Prostate gland (tissue), 2 donors: Measurements from ENCODE around the gene NNT. TPM values are rescaled to one million over a fixed set of nuclear protein-coding genes. Genes with fewer than 3 reads are reported as not detected.

Source experiments
- DNase-seq: peaks from one replicate; pipeline ENCODE4 v3.0.0-alpha.2; 2019; ENCODE audit warnings: low spot score
- H3K27ac ChIP-seq, 2 donors: fragments of 200-600 bp; sonication (generic); 2 replicates each; pipeline ENCODE4 v1.5.1; 2017 to 2019
- H3K27me3 ChIP-seq: fragments of 200-600 bp; sonication (generic); replicated peaks from 2 replicates; pipeline ENCODE4 v1.5.1; 2019; ENCODE audit not compliant: insufficient read depth
- H3K36me3 ChIP-seq, 2 donors: fragments of 200-600 bp; sonication (generic); 1 replicate in 1 of 2; 2 replicates in 1 of 2; pipeline versions ENCODE4 v1.5.1 to v1.8.1; 2017 to 2019
- H3K4me1 ChIP-seq: fragments of 200-600 bp; sonication (generic); replicated peaks from 2 replicates; pipeline ENCODE4 v1.5.1; 2019
- H3K4me3 ChIP-seq, 2 donors: fragments of 200-600 bp; sonication (generic); 2 replicates each; pipeline ENCODE4 v1.5.1; 2017 to 2019
- H3K9me3 ChIP-seq: fragments of 200-600 bp; sonication (generic); 2 replicates; pipeline ENCODE4 v1.5.1; 2017
- POLR2A ChIP-seq: fragments of 450-650 bp; IDR thresholded peaks from one replicate; pipeline ENCODE4 v1.6.1; 2016; ENCODE audit warnings: antibody characterized with exemption, mild to moderate bottlenecking
- POLR2AphosphoS5 ChIP-seq: sonication (generic); formaldehyde crosslinking; IDR thresholded peaks from one replicate; pipeline ENCODE4 v1.6.1; 2017; ENCODE audit warnings: antibody characterized with exemption
- WGBS: methylation state at CpG from one replicate; pipeline ENCODE4 v1.1.5; 2018; 5-methylcytosine and 5-hydroxymethylcytosine counted together
- intact Hi-C: fragments of 100-400 bp; cut with DNase I; formaldehyde crosslinking; loops from one replicate; pipeline ENCODE4 v1.14.2; 2022
- total RNA-seq, 2 donors: library from RNA; depleted of rRNA; stranded (reverse); fragments of >200 nt; gene quantifications; one replicate each; pipeline ENCODE4 v1.1.0, GENCODE V29; 2016
- TF ChIP-seq, protein P1 (sequence below), 4 experiments: fragments of 200-600 bp in 2 of 4; fragments of 450-650 bp in 2 of 4; sonication (generic) in 2 of 4; IDR thresholded peaks; 1 replicate in 3 of 4; 2 replicates in 1 of 4; pipeline ENCODE4 v1.5.1; 2016 to 2019; ENCODE audit warnings: antibody characterized with exemption in 4 of 4, mild to moderate bottlenecking in 2 of 4, moderate library complexity in 2 of 4

The NNT gene
- total RNA-seq, 2 donors from 2014 or later, result 30.6 to 31.4 TPM

DNA sequence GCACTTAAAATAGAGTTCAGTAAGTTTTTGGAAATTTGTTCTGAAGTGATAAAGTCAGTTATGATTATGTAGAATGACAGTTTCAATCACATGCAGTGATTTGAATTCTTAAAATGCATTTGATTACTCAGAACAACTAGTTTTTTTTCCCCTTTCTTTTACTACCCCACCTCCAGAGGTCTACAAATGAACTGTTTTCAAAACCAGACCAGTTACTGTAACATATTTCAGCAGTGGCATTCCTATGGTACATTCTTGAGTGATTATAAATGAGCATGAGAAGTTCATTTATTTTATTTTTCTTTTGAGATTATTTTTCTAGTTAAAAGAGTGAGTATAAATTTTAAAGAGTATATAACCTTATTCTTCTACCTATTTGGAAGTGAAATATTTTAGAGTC is 71.6 kb downstream of the NNT start:
- intact Hi-C loops, result no loop called here
- Histone ChIP-seq H3K4me3 (no peak overlapping the region), H3K27me3 (no peaks in the 10 kb centered on the region), H3K9me3 (no peaks in the 10 kb centered on the region), H3K27ac (no peak overlapping the region), H3K4me1 (no peaks in the 10 kb centered on the region), H3K36me3 (no peaks in the 10 kb centered on the region)
- DNase-seq, result no peak
- no peak for TF ChIP-seq POLR2A
- no peak for TF ChIP-seq POLR2AphosphoS5
- TF ChIP-seq, protein P1, sequence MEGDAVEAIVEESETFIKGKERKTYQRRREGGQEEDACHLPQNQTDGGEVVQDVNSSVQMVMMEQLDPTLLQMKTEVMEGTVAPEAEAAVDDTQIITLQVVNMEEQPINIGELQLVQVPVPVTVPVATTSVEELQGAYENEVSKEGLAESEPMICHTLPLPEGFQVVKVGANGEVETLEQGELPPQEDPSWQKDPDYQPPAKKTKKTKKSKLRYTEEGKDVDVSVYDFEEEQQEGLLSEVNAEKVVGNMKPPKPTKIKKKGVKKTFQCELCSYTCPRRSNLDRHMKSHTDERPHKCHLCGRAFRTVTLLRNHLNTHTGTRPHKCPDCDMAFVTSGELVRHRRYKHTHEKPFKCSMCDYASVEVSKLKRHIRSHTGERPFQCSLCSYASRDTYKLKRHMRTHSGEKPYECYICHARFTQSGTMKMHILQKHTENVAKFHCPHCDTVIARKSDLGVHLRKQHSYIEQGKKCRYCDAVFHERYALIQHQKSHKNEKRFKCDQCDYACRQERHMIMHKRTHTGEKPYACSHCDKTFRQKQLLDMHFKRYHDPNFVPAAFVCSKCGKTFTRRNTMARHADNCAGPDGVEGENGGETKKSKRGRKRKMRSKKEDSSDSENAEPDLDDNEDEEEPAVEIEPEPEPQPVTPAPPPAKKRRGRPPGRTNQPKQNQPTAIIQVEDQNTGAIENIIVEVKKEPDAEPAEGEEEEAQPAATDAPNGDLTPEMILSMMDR (IDR thresholded peaks at IDR 0.05), result no peak

DNA sequence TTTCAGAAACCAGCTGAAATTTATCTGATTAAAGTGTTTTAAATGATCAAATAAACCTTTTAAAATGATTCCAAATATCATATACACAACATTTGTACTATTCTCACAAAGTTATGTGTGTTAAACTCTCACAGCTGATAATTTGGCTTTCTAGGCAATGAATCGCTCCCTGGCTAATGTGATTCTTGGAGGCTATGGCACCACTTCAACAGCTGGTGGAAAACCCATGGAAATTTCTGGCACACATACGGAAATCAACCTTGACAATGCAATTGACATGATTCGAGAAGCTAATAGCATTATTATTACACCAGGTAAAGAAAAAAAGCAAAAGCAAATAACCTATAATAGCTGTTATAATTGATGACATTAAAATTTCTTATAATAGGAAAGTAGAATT is 72.4 kb downstream of the NNT start:
- H3K4me3 ChIP-seq, result no peak overlapping the region
- H3K9me3 ChIP-seq, result no peaks in the 10 kb centered on the region
- H3K27me3 ChIP-seq, result no peaks in the 10 kb centered on the region
- WGBS, result 95% methylated on average over 3 of the region's 3 CpGs
- H3K27ac ChIP-seq, result no peak overlapping the region
- TF ChIP-seq POLR2AphosphoS5 (no peak), POLR2A (no peak)
- TF ChIP-seq, protein P1 (IDR thresholded peaks at IDR 0.05), result no peak
- H3K36me3 ChIP-seq, result no peaks in the 10 kb centered on the region
- intact Hi-C loops, result no loop called here
- no peak for DNase-seq
- H3K4me1 ChIP-seq, result no peaks in the 10 kb centered on the region

- WGBS, result 94% methylated on average over 2 of the region's 2 CpGs
- H3K27ac ChIP-seq, result no peak overlapping the region
- no peaks in the 10 kb centered on the region for H3K36me3 ChIP-seq
- DNase-seq, result no peak
- H3K9me3 ChIP-seq, result no peaks in the 10 kb centered on the region
- H3K4me1 ChIP-seq, result no peaks in the 10 kb centered on the region
- no peaks in the 10 kb centered on the region for H3K27me3 ChIP-seq
- H3K4me3 ChIP-seq, result no peak overlapping the region
- TF ChIP-seq, protein P1 (IDR thresholded peaks at IDR 0.05), result no peak
- TF ChIP-seq POLR2A, result no peak
- no peak for TF ChIP-seq POLR2AphosphoS5
- intact Hi-C loops, result no loop called here
These were observed 73.3 kb downstream of the NNT start for GRCh38 chr5:43676083-43676840.

- Histone ChIP-seq H3K4me1 (no peaks in the 10 kb centered on the region), H3K27ac (no peak overlapping the region), H3K4me3 (no peak overlapping the region), H3K36me3 (no peaks in the 10 kb centered on the region), H3K27me3 (no peaks in the 10 kb centered on the region), H3K9me3 (no peaks in the 10 kb centered on the region)
- TF ChIP-seq POLR2AphosphoS5 (no peak), POLR2A (no peak)
- TF ChIP-seq, protein P1 (IDR thresholded peaks at IDR 0.05), result no peak
- WGBS, result 96% methylated on average over 4 of the region's 4 CpGs
- intact Hi-C loops, result no loop called here
- no peak for DNase-seq
These were observed 74.3 kb downstream of the NNT start for GRCh38 chr5:43677253-43677652.

DNA sequence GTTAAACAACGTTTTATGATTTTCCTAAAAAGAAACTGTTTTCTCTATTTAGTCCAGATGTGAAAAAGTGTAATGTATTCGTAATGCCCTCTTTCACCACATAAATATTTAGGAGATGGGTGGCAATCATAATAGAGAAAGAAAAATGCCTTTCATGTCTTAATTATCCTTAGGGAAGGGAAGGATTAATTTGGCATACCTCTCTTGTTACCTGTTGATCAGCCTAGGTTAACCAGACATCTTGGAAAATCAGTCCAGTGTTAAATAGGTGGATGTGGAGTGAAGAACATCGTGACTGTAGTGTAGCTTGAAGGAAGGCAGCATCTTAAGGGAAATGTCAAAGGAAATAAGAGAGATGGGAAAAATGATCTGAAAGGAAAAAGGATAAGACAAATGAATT is 76.2 kb downstream of the NNT start:
- WGBS, result 89% methylated on average over 3 of the region's 3 CpGs
- H3K4me3 ChIP-seq, result no peak overlapping the region

More for the DNA sequence above, 76.2 kb downstream of the NNT start:
- Histone ChIP-seq H3K27me3 (no peaks in the 10 kb centered on the region), H3K9me3 (no peaks in the 10 kb centered on the region), H3K27ac (no peak overlapping the region), H3K4me1 (no peaks in the 10 kb centered on the region), H3K36me3 (no peaks in the 10 kb centered on the region)
- intact Hi-C loops, result no loop called here
- DNase-seq, result no peak
- TF ChIP-seq POLR2A (no peak), POLR2AphosphoS5 (no peak)
- TF ChIP-seq, protein P1 (IDR thresholded peaks at IDR 0.05), result no peak
